GM19035 (cell line): ENCODE measurements around the gene ORMDL3.
A peak's percentile ranks its signal among the peaks of the same experiment; 100 is the strongest.
"Not testable (repeated sequence)": the region's sequence is repeated elsewhere in the genome, so short reads cannot be mapped to it uniquely, and the experiment has no call there.

Source experiments
- ATAC-seq: cut with Tn5 transposase; IDR thresholded peaks from one replicate; pipeline ENCODE4 v1.9.1; 2021; ENCODE audit not compliant: unreplicated experiment

Gene ORMDL3

GRCh38 chr17:39950871-39951348 lies 23.5 kb upstream of the ORMDL3 start:
- no peak for ATAC-seq

- ATAC-seq, result no peak
Measured at GRCh38 chr17:39949028-39949427, 21.6 kb upstream of the ORMDL3 start.

GRCh38 chr17:39948489-39948828 lies 21.1 kb upstream of the ORMDL3 start:
- not testable (repeated sequence) for ATAC-seq

DNA sequence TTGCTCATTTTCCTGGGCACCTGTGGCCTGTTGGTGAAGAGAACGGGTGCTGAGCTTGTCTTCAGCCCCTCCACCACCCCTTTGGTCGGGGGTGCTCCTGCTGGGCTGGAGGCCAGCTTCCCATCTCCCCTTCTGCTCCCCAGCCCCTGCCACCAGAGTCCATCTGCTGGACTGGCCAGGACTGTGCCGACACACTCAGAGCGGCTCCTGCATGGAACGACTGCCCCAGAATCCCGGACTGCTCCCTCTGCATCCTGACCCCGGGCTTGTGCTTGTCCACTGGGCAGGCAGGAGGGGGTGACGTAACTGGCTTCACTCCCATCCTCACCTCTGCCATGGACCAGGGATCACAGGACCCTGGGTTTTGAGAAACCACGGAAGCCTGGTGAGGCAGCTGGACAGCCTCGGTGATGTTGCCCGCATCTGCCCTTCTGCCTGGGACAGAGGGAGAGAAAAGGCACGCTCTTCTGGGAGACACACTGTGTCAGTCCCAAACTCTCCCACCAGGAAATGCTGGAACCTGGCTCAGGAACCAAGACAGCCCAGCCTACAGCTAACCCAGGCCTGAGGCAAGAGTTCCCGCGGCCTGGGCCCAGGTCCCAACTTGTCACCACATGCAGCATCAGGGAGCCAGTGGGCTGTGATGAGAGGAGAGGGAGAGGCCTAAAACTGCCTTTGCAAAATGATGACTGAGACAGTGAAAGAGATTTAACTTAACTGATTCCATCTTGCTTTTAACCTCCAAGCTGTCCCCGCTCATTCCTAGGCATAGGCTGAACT lies 19.3 kb upstream of the ORMDL3 start:
- no peak for ATAC-seq

GRCh38 chr17:39944393-39944711 lies 17.0 kb upstream of the ORMDL3 start:
- no peak for ATAC-seq

GRCh38 chr17:39943702-39944392 lies 16.4 kb upstream of the ORMDL3 start:
- ATAC-seq, result no peak

DNA sequence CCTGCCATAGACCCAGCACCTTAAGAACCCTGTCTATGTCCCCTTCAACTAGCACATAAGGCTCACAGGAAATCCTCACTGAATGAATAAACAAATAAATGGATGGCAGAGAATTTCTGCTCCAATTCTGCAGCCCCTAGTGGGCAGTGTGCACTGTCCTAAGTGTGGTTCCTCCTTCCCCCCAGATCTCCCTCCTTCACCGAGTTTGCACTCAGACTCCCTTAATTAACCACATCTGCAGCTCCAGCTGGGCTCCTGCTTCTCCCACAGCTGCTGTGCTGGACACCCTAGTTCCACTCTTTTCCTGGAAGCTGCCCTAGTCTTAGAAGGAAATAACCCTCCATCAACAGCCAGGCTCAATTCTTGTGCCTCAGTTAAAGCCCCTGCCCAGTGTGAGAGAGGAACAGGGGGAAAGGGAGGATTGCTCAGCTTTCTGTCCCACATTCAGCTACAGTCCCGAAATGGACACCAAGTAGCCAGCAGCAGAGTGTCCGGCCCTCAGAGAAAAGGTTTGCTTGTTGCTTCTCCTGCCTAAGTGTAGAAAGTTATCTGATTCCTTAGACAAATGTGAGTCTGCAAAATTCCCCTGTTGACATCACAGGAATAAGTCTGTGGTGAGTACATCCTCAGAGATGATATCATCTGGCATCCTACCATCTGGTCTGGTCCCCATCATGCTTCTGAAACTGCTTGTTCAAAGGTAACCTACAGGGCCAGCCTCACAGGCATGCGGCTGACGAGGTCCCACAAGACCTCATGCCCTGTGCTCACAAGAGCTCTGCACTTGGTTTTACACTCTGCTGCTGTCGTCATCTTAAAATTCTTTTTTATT lies 12.4 kb upstream of the ORMDL3 start:
- no peak for ATAC-seq

DNA sequence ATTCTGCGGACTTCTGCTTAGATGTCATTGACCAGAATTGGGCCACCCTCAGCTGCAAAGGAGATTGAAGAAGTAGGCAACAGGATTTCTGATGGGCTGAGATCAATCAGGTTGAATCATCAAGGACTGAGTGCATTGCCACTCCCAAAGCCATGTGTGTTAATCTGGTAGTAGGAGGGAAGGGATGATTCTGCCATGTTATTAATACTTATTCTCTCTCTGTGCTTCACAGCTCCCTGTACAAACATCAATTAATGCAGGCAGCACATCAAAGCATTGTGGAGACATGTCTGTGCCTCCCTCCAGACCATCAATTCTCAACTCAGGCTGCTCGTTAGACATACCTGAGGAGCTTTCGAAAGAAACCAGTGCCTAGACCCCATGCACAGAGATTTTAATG lies 11.7 kb upstream of the ORMDL3 start:
- no peak for ATAC-seq

DNA sequence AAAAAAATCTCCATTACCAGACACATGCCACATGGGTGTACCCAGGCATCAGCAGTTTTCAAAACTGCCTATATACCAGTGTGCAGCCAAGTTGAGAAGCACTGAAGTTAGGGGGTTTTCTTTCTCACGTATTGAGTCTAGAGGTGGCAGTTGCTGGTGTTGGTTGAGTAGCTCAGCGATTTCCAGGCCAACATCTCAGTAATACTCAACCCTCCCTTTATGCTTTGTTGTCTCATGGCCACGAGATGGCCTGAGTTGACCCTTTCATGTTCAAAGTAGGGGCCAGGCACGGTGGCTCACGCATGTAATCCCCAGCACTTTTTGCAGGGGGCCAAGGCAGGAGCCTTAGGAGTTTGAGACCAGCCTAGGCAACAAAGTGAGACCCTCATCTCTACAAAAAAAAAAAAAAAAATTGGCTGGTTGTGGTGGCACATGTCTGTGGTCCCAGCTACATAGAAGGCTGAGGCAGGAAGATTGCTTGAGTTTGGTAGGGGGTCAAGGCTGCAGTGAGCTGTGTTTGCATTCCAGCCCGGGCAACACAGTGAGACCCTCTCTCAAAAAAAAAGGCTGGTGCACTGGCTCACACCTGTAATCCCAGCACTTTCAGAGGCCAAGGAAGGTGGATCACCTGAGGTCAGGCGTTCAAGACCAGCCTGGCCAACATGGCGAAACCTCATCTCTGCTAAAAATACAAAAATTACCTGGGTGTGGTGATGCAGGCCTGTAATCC lies 10.9 kb upstream of the ORMDL3 start:
- no peak for ATAC-seq

DNA sequence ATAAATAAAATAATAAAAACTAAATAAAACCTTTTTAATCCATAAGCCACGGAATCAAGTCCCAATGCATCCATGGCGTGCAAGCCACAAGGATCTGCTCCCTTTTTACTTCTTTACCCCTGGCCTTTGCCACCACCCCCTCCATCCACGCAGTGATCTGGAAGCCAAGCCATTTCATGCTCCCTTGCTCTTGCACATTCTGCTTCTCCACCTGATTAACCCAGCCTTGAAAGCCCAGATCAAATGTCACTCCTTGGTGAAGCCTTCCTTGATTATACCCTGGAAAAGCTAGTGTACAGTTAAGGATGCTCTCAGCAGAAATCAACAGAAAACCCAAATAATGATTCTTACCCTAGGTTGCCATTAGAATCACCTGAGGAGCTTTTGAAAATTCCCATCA lies 10.0 kb upstream of the ORMDL3 start:
- ATAC-seq, result no peak

DNA sequence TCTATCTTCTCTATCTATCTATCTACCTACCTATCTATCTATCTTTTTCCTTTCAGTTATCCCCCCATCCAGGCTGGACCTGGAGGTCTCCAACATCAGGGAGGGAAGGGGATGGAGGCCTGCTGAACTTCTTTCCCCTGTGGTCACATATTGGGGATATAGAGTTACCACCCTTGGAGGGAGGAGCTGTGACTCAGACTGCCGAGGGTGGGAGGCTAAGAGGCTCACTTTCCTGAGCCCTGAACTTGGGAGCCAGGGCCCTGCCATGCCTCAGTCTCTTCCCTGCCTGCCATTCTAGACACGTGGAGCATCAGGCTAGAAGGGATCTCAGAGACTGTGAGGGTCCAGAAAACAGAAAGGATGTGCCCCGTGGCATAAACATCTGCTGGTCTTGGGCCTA lies 8.5 kb upstream of the ORMDL3 start:
- ATAC-seq, result no peak

DNA sequence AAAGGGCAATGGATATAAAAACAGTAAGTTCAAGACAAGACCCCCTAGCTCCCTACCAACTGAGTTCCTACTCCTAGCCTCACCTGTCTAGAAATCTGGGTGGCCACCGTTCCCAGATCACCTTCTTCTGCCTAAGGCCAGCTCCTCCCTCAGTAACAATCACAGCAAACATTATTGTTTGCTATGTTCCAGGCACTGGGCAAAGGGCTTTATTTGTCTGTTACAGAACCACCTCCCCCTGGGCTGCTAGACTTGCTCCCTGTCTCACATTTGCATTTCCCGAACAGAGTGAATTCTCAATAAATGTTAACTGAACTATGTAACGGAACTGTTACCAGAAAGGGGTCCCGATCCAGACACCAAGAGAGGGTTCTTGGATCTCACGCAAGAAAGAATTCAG lies 6.9 kb upstream of the ORMDL3 start:
- no peak for ATAC-seq

DNA sequence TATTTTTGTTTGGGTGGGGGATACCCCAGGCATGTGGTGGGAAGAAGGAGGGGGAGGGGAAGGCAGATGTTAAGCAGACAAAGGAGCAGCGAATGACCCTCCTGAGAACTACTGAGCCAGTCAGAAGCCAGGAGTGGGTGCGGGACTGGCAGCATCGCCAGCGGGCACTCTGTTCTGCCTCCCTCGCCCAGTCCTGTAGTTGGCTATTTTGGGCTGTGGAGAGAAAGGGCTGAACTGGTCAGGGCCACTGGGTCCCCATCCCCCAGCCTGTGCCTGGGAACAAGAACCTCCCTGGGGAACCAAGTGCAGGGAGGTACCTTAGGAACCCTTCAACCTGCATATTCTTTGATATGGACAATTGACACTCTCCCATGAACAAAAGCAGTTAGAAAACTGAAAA lies 6.5 kb upstream of the ORMDL3 start:
- ATAC-seq, result no peak

DNA sequence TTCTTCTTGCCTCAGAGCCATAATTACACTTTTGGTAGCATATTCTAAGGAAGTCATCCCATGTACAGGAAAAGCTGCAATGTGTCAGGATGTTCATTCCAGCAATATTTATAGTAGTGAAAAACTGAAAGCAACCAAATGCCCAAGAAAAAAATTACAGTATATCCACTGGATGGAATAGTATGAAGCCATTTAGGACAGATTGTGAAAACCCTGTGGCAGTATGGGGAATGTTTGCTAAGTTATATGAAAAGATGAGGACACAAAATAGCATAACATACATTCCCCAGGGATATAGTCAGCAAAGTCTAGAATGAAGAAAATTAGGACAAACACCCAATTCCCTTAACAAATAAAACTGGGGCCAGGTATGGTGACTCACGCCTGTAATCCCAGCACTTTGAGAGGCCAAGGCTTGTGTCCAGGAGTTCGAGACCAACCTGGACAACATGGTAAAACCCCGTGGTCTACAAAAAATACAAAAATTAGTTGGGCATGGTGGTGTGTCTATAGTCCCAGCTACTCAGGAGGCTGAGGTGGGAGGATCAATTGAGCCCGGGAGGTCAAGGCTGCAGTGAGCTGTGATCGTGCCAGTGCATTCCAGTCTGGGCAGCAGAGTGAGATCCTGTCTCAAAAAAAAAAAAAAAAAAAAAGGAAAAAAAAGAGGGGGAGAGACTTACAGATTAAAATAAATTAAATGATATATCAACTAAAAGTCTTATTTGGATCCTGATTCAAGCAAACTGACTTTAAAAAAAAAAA lies 2.4 kb upstream of the ORMDL3 start:
- no peak for ATAC-seq

- ATAC-seq, result no peak
Measured at GRCh38 chr17:39928858-39929645, 1.7 kb upstream of the ORMDL3 start.

GRCh38 chr17:39927929-39928857 lies 792 bp upstream of the ORMDL3 start:
- ATAC-seq, result peak; percentile 10

DNA sequence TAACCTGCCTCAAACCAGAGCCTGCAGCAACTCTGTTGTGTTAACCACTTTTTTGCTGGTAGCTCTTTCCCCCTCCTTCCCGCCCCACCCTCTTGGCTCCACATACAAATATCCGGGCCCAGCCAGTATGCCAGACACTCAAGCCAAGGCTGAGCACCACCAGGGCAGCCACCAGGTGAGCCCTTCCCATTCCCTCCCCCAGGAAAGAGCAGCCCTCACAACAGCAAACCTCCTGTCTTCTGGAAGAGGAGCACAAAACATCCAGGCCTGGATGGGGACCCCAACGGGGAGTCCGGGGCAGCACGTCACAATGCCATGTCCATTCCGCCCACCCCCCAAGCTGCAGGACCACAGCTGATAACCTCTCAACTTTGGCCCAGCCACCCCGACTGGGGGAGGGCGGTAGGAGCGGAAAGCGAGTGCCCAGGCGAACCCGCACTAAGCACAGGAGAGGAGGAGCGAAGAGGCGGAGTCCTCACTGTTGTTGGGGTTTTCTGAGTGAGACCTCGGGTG lies 757 bp downstream of the ORMDL3 start:
- ATAC-seq, result no peak

DNA sequence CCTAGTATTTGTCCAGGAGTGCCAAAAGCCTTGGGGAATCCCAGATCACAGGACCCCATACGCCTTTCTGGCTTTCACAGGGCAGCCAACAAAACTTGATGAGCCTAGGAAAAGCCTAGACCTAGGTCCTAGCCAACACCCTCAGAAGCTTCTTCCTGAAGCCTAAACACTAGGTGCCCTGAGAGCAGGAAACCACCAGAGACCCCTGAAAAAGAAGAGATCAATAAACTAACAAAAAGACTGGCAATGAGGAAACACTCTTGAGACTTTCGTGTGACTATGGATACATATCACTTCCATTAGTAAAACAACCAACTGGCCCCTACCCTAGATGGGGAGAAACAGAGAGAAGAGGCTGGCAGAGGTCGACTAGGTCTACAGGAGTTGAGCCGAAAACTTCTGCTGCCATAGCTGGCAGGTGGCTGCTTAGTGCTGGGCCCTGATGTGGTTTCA lies 1.2 kb downstream of the ORMDL3 start:
- no peak for ATAC-seq
